Lung (tissue), 12 donors: ENCODE results near the gene ACER1. TPM values are rescaled to one million over a fixed set of nuclear protein-coding genes. Genes with fewer than 3 reads are reported as not detected.
"Not testable (repeated sequence)": the region's sequence is repeated elsewhere in the genome, so short reads cannot be mapped to it uniquely, and the experiment has no call there.

Experiments used
- ATAC-seq: fragments of 200-7000 bp; cut with Tn5 transposase; one replicate; pipeline ENCODE4 v1.9.1; 2020; ENCODE audit warnings: moderate number of reproducible peaks; ENCODE audit not compliant: insufficient read depth, low FRiP score
- DNase-seq, 3 donors: peaks; one replicate each; pipeline ENCODE4 v3.0.0-alpha.2; 2013 to 2017
- H3K27ac ChIP-seq, 2 donors: one replicate each; pipeline ENCODE4 v1.5.1; 2013; ENCODE audit warnings: mild to moderate bottlenecking in 2 of 2, moderate library complexity in 2 of 2, control low read depth in 1 of 2, inconsistent platforms in 1 of 2, low read depth in 1 of 2, low read length in 1 of 2
- H3K27me3 ChIP-seq, 3 donors: one replicate each; pipeline ENCODE4 v1.5.1; 2013; ENCODE audit warnings: low read length in 2 of 3; ENCODE audit not compliant: control insufficient read depth in 3 of 3, insufficient read depth in 3 of 3
- H3K36me3 ChIP-seq, 4 donors: one replicate each; pipeline ENCODE4 v1.5.1; 2013; ENCODE audit warnings: low read length in 4 of 4, mild to moderate bottlenecking in 1 of 4, moderate library complexity in 1 of 4; ENCODE audit not compliant: control insufficient read depth in 4 of 4, insufficient read depth in 4 of 4
- H3K4me1 ChIP-seq, 5 donors: one replicate each; pipeline ENCODE4 v1.5.1; 2013; ENCODE audit warnings: low read length in 5 of 5, mild to moderate bottlenecking in 2 of 5, moderate library complexity in 1 of 5; ENCODE audit not compliant: control insufficient read depth in 5 of 5, insufficient read depth in 5 of 5
- H3K4me3 ChIP-seq: one replicate; pipeline ENCODE4 v1.5.1; 2013; ENCODE audit warnings: mild to moderate bottlenecking, control low read depth, moderate library complexity
- H3K9ac ChIP-seq, 2 donors: one replicate each; pipeline ENCODE4 v1.5.1; 2013; ENCODE audit warnings: low read length in 2 of 2, control low read depth in 1 of 2; ENCODE audit not compliant: insufficient read depth in 1 of 2
- H3K9me3 ChIP-seq, 4 donors: one replicate each; pipeline ENCODE4 v1.5.1; 2013; ENCODE audit warnings: low read length in 3 of 4, mild to moderate bottlenecking in 1 of 4, moderate library complexity in 1 of 4; ENCODE audit not compliant: control insufficient read depth in 4 of 4, insufficient read depth in 3 of 4
- CTCF ChIP-seq: IDR thresholded peaks from 2 replicates; pipeline ENCODE4 v1.5.1; 2012; ENCODE audit warnings: mild to moderate bottlenecking; ENCODE audit errors: control extremely low read depth, extremely low read depth
- WGBS, 2 donors: extraction: QIAGEN DNeasy Blood & Tissue Kit; methylation state at CpG; one replicate each; pipeline ENCODE4 v1.1.7; 2013; 5-methylcytosine and 5-hydroxymethylcytosine counted together
- polyA plus RNA-seq, 2 donors: library from polyadenylated mRNA; stranded (reverse); fragments of 200-250 nt; gene quantifications; one replicate each; pipeline ENCODE4 v1.2.1, GENCODE V29; 2013
- total RNA-seq, 2 donors: library from RNA; depleted of rRNA in 1 of 2; stranded (reverse); fragments of >200 nt in 1 of 2; gene quantifications; one replicate each; pipeline ENCODE4 v1.2.1, GENCODE V29; 2014 to 2021
- donor health status: control.
- donor health status: control.
- donor health status: Bipolar disorder and iron deficiency.
- donor health status: healthy.
- donor health status: DM: yes; HTN: yes; CAD: no.

Gene ACER1
- total and polyA plus RNA-seq, 4 donors: 0.06 TPM; not detected in 3

DNA sequence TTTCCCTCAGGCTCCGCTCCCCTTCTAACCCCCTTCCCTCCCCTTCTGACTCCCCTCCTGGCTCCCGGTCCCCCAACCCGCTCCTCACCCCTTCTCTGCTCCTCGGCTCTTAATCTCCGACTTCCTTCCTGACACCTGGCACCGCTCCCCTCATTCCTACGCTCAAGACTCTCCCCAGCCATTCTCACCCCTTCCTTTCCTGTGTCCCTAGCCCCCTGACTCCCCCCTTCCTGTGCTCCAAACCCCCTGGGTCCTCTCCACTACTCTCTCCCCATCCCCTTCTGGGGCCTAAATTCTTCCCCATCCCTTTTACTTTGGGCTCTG, 28.6 kb upstream of the ACER1 start:
- Histone ChIP-seq H3K36me3 (peaks cover 4 to 18% (median 9%) of the 10 kb centered on the region in 4 donors), H3K9ac (peak overlapping the region; percentile 70 to 77), H3K9me3 (no peaks in the 10 kb centered on the region), H3K4me3 (peak overlapping the region; percentile 93), H3K4me1 (peaks cover 0 to 6% (median 5%) of the 10 kb centered on the region in 5 donors), H3K27me3 (no peaks in the 10 kb centered on the region), H3K27ac (peak overlapping the region; percentile 78 to 85)
- ATAC-seq (no peak), DNase-seq (peak in 1 of 3 donors; percentile 64)
- 0% methylated on average over 7 of the region's 7 CpGs for WGBS, 2 donors
- no peak for TF ChIP-seq CTCF

- 94 to 95% methylated on average over 10 of the region's 10 CpGs for WGBS, 2 donors
- peak overlapping the region in 1 of 2 donors; percentile 75 for H3K9ac ChIP-seq
- not testable (repeated sequence) for H3K27ac ChIP-seq, ATAC-seq, DNase-seq, H3K27me3 ChIP-seq, H3K4me1 ChIP-seq, H3K36me3 ChIP-seq, H3K9me3 ChIP-seq, H3K4me3 ChIP-seq
These were observed 27.4 kb upstream of the ACER1 start for GRCh38 chr19:6360857-6361216.

DNA sequence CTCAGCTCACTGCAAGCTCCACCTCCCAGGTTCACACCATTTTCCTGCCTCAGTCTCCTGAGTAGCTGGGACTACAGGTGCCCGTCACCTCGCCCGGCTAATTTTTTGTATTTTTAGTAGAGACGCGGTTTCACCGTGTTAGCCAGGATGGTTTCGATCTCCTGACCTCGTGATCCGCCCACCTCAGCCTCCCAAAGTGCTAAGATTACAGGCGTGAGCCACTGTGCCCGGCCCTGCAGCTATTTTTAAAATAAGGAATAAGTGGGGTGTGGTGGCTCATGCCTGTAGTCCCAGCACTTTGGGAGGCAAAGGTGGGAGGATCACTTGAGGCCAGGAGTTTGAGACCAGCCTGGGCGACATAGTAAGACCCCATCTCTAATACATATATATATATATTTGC, 27.0 kb upstream of the ACER1 start:
- not testable (repeated sequence) for H3K4me1 ChIP-seq, DNase-seq, H3K36me3 ChIP-seq, H3K9me3 ChIP-seq, ATAC-seq, H3K9ac ChIP-seq, H3K27me3 ChIP-seq, H3K4me3 ChIP-seq, H3K27ac ChIP-seq
- WGBS, 2 donors: 94 to 96% methylated on average over 12 of the region's 12 CpGs

- 89 to 90% methylated on average over 5 of the region's 5 CpGs for WGBS, 2 donors
- no peak for TF ChIP-seq CTCF
- no peaks in the 10 kb centered on the region for H3K27me3 ChIP-seq
- no peak overlapping the region for H3K9ac ChIP-seq
- H3K4me3 ChIP-seq: no peak overlapping the region
- DNase-seq: no peak
- H3K36me3 ChIP-seq: peaks cover 0 to 7% (median 0%) of the 10 kb centered on the region in 4 donors
- ATAC-seq: no peak
- peaks cover 0 to 6% (median 5%) of the 10 kb centered on the region in 5 donors for H3K4me1 ChIP-seq
- no peaks in the 10 kb centered on the region for H3K9me3 ChIP-seq
- H3K27ac ChIP-seq: no peak overlapping the region
These were observed 26.3 kb upstream of the ACER1 start for GRCh38 chr19:6359568-6360341.
